ENCODE measurements around the gene STRN3.

DNA sequence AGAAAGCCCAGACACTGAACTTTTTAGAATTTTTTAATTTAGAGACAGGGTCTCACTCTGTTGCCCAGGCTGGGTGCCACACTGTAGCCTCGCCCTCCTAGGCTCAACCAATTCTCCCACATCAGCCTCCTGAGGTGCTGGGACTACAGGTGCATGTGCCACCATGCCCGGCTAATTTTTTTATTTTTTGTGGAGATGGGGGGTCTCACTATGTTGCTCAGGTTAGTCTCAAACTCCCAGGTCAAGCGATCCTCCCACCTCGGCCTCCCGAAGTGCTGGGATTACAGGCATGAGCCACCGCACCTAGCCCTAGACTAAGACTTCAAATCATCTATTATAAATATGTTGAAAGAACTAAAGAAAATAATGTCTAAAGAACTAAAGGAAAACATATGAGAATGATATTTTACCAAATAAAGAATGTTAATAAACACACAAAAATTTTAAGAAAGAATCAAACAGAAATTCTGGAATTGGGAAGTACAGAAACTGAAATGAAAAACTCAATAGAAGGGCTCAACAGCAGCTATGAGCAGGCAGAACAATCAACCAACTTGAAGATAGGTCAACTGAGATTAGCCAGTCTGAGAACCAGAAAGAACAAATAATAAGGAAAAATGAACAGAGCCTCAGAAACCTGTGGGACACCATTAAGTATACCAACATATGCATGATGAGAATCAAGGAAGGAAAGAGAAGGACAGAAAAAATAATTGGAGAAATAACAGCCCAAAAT is 27.0 kb downstream of the STRN3 start:
- TF ChIP-seq, protein P1, sequence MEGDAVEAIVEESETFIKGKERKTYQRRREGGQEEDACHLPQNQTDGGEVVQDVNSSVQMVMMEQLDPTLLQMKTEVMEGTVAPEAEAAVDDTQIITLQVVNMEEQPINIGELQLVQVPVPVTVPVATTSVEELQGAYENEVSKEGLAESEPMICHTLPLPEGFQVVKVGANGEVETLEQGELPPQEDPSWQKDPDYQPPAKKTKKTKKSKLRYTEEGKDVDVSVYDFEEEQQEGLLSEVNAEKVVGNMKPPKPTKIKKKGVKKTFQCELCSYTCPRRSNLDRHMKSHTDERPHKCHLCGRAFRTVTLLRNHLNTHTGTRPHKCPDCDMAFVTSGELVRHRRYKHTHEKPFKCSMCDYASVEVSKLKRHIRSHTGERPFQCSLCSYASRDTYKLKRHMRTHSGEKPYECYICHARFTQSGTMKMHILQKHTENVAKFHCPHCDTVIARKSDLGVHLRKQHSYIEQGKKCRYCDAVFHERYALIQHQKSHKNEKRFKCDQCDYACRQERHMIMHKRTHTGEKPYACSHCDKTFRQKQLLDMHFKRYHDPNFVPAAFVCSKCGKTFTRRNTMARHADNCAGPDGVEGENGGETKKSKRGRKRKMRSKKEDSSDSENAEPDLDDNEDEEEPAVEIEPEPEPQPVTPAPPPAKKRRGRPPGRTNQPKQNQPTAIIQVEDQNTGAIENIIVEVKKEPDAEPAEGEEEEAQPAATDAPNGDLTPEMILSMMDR (IDR thresholded peaks at IDR 0.05) = no peak
- no peak for TF ChIP-seq EZH2 (IDR thresholded peaks at IDR 0.05; ENCODE audit: borderline replicate concordance, insufficient read depth, low read depth, low read length, poor library complexity, severe bottlenecking)

All from B cell (primary cell).